NK-92 (cell line): ENCODE data around the gene BZW2.

Source experiments
- DNase-seq: peaks from one replicate; lab custom pipeline; 2025; ENCODE audit not compliant: unreplicated experiment; lab: John Stamatoyannopoulos, UW

Gene BZW2

DNA sequence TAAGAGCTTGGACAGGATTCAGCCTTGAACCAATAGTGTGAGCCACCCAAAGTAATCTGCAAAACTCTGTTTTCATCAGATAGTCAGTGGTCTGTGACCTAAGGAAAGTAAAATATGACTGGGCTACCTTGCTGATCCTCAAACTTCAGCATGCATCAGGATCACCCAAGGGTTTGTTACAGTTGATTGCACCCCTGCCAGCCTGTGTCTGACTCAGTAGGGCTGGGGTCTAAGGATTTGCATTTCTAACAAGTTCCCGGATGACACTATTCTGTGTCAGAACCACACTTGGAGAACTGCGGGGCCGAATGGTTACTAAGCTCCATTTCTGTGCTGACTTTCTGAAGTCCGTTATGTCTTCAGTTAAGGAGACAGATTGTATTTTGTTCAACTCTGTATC is 66.9 kb downstream of the BZW2 start:
- no peak for DNase-seq

DNA sequence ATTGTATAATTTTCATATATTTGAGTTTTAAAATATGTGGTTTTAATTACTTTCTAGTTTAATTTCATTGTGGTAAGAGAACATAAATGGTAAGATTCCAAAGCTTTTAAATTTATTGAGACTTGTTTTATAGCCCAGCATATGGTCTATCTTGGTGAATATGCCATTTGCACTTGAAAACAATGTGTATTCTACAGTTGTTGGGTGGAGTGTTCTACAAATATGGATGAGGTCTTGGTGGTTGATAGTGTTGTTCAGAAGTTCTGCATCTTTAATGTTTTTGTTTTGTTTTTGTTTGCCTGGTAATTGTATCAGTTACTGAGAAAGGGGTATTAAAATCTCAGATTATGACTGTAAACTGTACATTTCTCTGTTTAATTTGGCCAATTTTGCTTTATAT is 69.9 kb downstream of the BZW2 start:
- DNase-seq = no peak

DNA sequence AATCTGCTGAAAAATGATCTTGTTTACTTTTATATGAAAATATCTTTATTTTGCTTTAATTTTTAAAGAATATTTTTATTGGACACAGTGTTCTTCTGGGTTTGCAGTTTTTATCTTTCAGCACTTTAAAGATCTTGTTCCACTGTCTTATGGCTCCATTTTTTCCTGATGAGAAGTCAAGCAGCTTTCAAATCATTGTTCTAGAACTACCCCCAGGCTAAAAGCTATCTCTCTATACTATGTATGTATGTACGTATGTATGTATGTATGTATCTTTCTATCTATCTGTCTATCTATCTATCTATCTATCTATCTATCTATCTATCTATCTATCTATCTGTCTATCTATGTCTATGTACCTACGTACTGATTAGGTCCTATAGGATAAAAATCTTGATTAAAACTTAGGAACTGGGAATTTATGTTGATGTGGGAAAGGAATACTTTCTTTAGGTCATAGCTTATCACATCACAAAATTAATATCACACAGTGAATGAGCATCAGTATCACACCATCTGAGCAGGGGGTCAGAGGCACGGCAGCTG is 72.2 kb downstream of the BZW2 start:
- no peak for DNase-seq

- DNase-seq = no peak
Measured at GRCh38 chr7:16719699-16720098, 73.7 kb downstream of the BZW2 start.

- DNase-seq = no peak
Measured at GRCh38 chr7:16721541-16721940, 75.6 kb downstream of the BZW2 start.

- no peak for DNase-seq
Measured at GRCh38 chr7:16724344-16724743, 78.4 kb downstream of the BZW2 start.

DNA sequence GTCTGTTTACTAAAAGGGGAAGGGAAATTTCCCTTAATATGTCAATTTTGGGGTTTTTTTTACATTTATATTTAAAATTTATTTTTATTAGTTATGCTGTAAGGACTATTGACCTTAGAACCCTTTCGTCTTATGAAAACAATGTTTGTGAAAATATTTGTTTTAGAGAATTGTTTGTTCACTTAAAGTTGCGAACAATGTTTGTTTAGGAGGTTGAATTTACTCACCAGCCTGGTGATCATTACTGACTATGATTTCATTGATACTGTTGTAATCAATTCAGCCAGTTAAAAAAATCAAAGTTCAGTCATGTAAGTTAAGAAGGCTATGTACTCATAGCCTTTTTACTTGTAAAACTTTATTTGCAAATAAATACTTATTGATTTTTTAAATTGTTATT is 80.2 kb downstream of the BZW2 start:
- no peak for DNase-seq

GRCh38 chr7:16727736-16728135 is 81.8 kb downstream of the BZW2 start:
- no peak for DNase-seq

- no peak for DNase-seq
Measured at GRCh38 chr7:16728811-16729210, 82.8 kb downstream of the BZW2 start.

DNA sequence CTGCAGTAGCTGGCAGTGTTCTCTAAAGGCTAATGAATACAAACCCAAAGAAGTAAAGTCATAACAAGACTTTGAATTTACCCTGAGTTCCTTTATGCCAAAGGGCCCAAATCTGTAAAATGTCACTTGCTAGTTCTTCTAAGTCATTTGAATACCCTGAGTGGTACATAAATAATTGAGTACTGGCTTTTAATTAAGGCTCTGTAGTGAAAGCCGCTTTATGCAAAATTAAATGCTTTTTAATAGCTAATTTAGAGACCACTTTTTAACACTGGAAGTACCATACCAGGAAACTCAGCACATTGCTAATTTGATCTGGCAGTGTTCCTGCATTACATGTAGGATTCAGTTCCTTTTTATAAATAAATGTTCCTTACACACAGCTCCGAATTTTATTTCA is 83.6 kb downstream of the BZW2 start:
- no peak for DNase-seq

DNA sequence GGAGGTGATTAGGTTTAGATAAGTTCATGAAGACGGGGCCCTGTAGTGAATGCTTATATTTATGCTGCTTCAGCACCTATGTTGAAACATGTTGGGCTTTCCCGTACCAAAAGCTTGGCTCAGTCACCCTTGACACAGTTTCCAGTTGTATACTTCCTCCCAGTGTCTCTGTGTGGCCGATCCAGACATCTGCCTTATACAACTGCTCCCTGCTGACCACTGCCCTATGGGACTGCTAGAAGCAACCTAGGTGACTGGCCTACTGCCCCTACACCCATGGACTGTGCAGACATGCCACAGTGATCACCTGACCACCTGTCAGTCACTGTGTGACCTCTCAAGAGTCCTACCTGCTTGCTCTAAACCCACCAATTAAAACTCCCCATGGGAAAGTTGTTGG is 85.0 kb downstream of the BZW2 start:
- DNase-seq = no peak

GRCh38 chr7:16732828-16733227 is 86.8 kb downstream of the BZW2 start:
- no peak for DNase-seq

DNA sequence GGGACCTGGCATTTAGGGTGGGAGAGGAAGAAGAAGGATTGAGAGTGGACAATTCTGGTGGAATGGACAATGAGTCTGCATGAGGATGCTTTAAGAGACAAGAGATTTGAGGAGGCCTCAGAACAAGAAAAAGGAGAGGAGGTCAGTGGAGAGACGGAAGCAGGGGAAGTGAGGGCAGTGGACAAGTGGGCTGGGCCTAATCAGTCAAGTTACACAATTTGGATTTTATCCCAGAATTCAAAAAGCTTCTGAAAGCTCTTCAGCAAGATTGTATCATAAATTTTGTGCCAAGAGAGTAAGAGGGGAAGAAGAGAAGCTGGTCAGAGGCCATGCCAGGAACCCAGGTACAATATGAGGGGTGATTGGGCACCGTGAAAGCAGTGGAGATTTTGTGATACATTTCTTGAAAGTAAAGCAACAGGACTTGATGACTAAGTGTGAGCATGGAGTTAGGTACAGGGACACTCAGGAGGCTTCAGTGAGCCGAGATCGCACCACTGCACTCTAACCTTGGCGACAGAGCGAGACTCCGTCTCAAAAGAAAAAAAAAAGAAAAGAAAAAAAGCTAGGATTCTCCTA is 88.3 kb downstream of the BZW2 start:
- no peak for DNase-seq

DNA sequence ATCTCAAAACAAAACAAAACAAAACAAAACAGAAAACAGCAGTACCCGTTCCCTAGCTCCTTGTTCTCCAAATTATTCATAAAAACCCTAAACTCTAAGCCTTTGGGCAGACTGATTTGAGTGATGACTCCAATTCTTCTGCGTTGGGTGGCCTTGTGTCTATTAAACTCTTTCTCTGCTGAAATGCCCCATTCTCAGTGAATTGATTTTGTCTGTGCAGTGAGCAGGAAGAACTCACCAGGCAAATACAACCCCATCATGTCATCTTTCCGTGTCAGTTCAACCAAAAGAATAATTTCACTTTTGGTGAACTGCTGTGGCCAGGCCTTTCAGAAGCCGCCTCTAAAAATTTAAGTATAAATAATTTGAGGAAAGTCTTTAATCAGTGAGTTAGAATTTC is 89.0 kb downstream of the BZW2 start:
- no peak for DNase-seq

- no peak for DNase-seq
Measured at GRCh38 chr7:16738011-16738688, 92.2 kb downstream of the BZW2 start.

DNA sequence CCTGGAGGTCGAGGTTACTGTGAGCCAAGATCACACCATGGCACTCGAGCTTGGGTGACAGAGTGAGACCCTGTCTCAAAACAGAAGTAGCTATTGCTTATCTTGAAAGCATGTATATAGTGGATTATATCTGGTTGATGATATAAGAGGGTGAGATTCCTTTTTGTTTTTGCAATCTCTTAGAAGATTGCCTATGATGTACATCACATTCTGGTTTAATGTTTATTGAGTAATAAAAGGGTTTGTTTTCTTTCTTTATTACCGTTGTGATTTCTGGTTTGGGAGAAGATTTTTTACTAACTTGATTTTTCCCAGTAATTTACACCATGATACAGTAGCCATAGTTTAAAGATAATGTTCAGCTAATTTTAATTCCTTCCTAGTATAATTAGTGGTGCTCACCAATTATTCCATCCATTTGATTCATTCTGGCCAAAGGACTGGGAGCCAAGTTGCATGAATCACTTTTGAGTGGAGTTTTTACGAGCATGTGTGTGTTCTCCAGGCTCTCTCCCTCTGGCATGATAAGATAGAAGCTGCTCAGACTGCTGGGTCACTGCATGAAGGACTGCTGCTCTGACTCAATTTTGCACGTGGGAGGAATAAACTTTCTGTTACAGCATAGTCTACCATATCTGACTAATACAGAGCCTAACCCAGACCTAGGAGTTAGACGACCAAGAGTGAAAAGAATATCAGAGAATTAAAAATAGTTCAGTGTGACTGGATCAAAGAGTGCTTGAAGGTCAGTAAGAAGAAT is 94.1 kb downstream of the BZW2 start:
- no peak for DNase-seq

GRCh38 chr7:16740623-16740953 is 94.6 kb downstream of the BZW2 start:
- no peak for DNase-seq

- no peak for DNase-seq
Measured at GRCh38 chr7:16740996-16741395, 95.0 kb downstream of the BZW2 start.

DNA sequence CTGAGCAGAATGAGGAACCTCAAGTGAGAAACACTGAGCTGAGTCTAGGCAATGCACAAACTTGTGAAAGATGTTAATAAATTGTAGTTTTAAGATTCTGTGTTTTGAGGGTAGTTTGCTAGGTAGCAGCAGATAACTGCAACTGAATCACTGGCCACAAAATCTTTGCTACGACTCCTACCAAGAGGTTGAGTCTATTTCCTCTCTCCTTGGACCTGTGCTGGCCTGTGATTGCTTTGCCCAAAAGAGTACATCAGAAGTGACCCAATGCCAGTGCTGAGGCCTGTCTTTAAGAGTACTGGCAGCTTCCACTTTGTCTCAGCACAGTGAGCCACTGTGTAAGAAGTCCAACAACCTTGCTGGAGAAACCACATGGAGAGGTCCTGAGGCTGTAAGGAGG is 95.7 kb downstream of the BZW2 start:
- no peak for DNase-seq

DNA sequence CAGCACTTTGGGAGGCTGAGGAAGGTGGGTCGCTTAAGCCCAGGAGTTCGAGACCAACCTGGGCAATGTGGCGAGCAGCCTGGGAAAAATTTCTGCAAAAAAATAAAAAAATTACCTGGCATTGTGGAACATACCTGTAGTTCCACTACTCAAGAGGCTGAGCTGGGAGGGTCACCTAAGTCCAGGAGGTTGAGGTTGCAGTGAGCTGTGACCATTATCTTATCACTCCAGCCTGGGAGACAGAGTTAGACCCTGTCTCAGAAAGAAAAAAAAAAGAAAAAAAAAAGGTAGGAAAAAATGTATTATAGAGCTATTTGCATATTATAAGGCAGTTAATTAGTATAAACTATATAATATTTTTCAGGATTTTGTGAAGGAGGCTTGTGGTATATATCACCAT is 96.6 kb downstream of the BZW2 start:
- no peak for DNase-seq

- DNase-seq = no peak
Measured at GRCh38 chr7:16743236-16743635, 97.3 kb downstream of the BZW2 start.

DNA sequence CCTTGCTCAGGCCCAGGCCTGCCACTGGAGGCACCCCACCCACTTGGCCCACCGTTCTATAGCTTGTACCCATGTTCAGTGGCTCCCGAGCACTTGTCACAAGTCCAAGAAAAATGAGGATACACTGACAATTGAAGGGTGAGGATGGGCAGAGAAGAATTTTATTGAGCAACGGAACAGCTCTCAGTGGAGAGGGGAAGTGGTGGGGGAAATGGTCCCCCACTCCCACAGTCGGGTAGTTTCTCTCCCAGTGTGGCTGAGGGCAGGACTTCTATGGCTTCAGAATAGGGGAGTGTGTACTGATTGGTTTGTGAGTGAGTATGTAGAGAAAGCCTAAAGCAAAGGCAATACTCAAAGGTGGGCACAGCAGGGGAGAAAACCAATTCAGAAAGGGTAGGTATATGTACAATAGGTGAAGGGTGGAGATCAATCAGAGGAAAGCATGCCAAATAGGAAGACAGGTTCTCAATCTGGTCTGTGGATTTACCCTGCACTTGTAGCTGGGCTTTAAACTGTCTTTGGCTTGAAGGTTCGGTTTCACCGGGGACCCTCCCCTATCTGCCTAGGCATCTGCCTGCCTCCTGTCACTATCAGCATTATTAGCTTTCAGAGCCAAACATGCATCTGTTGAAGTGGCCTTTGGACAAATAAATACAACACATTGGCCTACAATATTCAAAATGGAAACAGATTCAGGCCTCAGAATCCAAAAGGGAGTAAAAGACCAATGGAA is 98.7 kb downstream of the BZW2 start:
- DNase-seq = no peak
